ENCODE results near the gene SPATS2. TPM values are rescaled to one million over a fixed set of nuclear protein-coding genes. Genes with fewer than 3 reads are reported as not detected.
"Not testable (repeated sequence)": the region's sequence is repeated elsewhere in the genome, so short reads cannot be mapped to it uniquely, and the experiment has no call there.

SPATS2 gene
- total and polyA plus RNA-seq, 4 donors = 5.5 to 29.8 (median 15.4) TPM

- 70 to 99% methylated on average over 2 of the region's 2 CpGs for WGBS, 2 donors
- H3K4me1 ChIP-seq (ENCODE audit: control insufficient read depth in 1 of 2, insufficient read depth in 2 of 2, low read length in 2 of 2) = no peaks in the 10 kb centered on the region
Observed at GRCh38 chr12:49493900-49494299, 126.6 kb downstream of the SPATS2 start.

GRCh38 chr12:49496417-49497360 is 129.4 kb downstream of the SPATS2 start:
- intact Hi-C loops (cut with DNase I) = no loop called here
- DNase-seq (no peak), ATAC-seq (ENCODE audit: low FRiP score) (no peak)
- Histone ChIP-seq H3K36me3 (ENCODE audit: control insufficient read depth in 1 of 2, insufficient read depth in 2 of 2, low read length in 1 of 2) (peaks cover 0 to 2% of the 10 kb centered on the region in 2 donors), H3K4me3 (ENCODE audit: low read length in 2 of 2) (no peak overlapping the region), H3K9me3 (ENCODE audit: control insufficient read depth, low read length) (no peaks in the 10 kb centered on the region), H3K27ac (ENCODE audit: low read depth in 1 of 2, low read length in 2 of 2) (no peak overlapping the region), H3K27me3 (ENCODE audit: control insufficient read depth in 1 of 2, insufficient read depth in 2 of 2, low read length in 1 of 2) (no peaks in the 10 kb centered on the region), H3K4me1 (ENCODE audit: control insufficient read depth in 1 of 2, insufficient read depth in 2 of 2, low read length in 2 of 2) (no peaks in the 10 kb centered on the region)
- WGBS, 2 donors = 85 to 86% methylated on average over 10 of the region's 10 CpGs

More at GRCh38 chr12:49493900-49494299, 126.6 kb downstream of the SPATS2 start:
- no peak overlapping the region for H3K27ac ChIP-seq (ENCODE audit: low read depth in 1 of 2, low read length in 2 of 2)
- no peak for ATAC-seq (ENCODE audit: low FRiP score)
- H3K9me3 ChIP-seq (ENCODE audit: control insufficient read depth, low read length) = no peaks in the 10 kb centered on the region
- no peaks in the 10 kb centered on the region for H3K27me3 ChIP-seq (ENCODE audit: control insufficient read depth in 1 of 2, insufficient read depth in 2 of 2, low read length in 1 of 2)
- DNase-seq = no peak
- intact Hi-C loops (cut with DNase I) = no loop called here
- H3K36me3 ChIP-seq (ENCODE audit: control insufficient read depth in 1 of 2, insufficient read depth in 2 of 2, low read length in 1 of 2) = peaks cover 0 to 2% of the 10 kb centered on the region in 2 donors
- H3K4me3 ChIP-seq (ENCODE audit: low read length in 2 of 2) = no peak overlapping the region

- intact Hi-C loops (cut with DNase I) = no loop called here
- Histone ChIP-seq H3K4me1 (ENCODE audit: control insufficient read depth in 1 of 2, insufficient read depth in 2 of 2, low read length in 2 of 2) (no peaks in the 10 kb centered on the region), H3K36me3 (ENCODE audit: control insufficient read depth in 1 of 2, insufficient read depth in 2 of 2, low read length in 1 of 2) (no peaks in the 10 kb centered on the region), H3K27ac (ENCODE audit: low read depth in 1 of 2, low read length in 2 of 2) (no peak overlapping the region), H3K27me3 (ENCODE audit: control insufficient read depth in 1 of 2, insufficient read depth in 2 of 2, low read length in 1 of 2) (no peaks in the 10 kb centered on the region), H3K4me3 (ENCODE audit: low read length in 2 of 2) (no peak overlapping the region), H3K9me3 (ENCODE audit: control insufficient read depth, low read length) (no peaks in the 10 kb centered on the region)
- 53% methylated on average over 1 of the region's 1 CpG for WGBS, 2 donors
- no peak for DNase-seq
- ATAC-seq (ENCODE audit: low FRiP score) = no peak
Observed at GRCh38 chr12:49501895-49502294, 134.6 kb downstream of the SPATS2 start.

GRCh38 chr12:49502590-49502989 is 135.3 kb downstream of the SPATS2 start:
- Histone ChIP-seq H3K36me3 (ENCODE audit: control insufficient read depth in 1 of 2, insufficient read depth in 2 of 2, low read length in 1 of 2) (no peaks in the 10 kb centered on the region), H3K27me3 (ENCODE audit: control insufficient read depth in 1 of 2, insufficient read depth in 2 of 2, low read length in 1 of 2) (no peaks in the 10 kb centered on the region), H3K9me3 (ENCODE audit: control insufficient read depth, low read length) (no peaks in the 10 kb centered on the region), H3K27ac (ENCODE audit: low read depth in 1 of 2, low read length in 2 of 2) (no peak overlapping the region), H3K4me1 (ENCODE audit: control insufficient read depth in 1 of 2, insufficient read depth in 2 of 2, low read length in 2 of 2) (no peaks in the 10 kb centered on the region), H3K4me3 (ENCODE audit: low read length in 2 of 2) (no peak overlapping the region)
- ATAC-seq (ENCODE audit: low FRiP score) = no peak
- intact Hi-C loops (cut with DNase I) = no loop called here
- 84 to 92% methylated on average over 1 of the region's 1 CpG for WGBS, 2 donors
- DNase-seq = no peak

GRCh38 chr12:49503674-49504180 is 136.5 kb downstream of the SPATS2 start:
- Histone ChIP-seq H3K9me3 (ENCODE audit: control insufficient read depth, low read length) (no peaks in the 10 kb centered on the region), H3K27me3 (ENCODE audit: control insufficient read depth in 1 of 2, insufficient read depth in 2 of 2, low read length in 1 of 2) (no peaks in the 10 kb centered on the region), H3K4me3 (ENCODE audit: low read length in 2 of 2) (no peak overlapping the region), H3K4me1 (ENCODE audit: control insufficient read depth in 1 of 2, insufficient read depth in 2 of 2, low read length in 2 of 2) (no peaks in the 10 kb centered on the region), H3K27ac (ENCODE audit: low read depth in 1 of 2, low read length in 2 of 2) (no peak overlapping the region), H3K36me3 (ENCODE audit: control insufficient read depth in 1 of 2, insufficient read depth in 2 of 2, low read length in 1 of 2) (no peaks in the 10 kb centered on the region)
- DNase-seq = no peak
- no peak for ATAC-seq (ENCODE audit: low FRiP score)
- intact Hi-C loops (cut with DNase I) = no loop called here
- 56 to 66% methylated on average over 5 of the region's 5 CpGs for WGBS, 2 donors

- Histone ChIP-seq H3K27me3 (ENCODE audit: control insufficient read depth in 1 of 2, insufficient read depth in 2 of 2, low read length in 1 of 2) (no peaks in the 10 kb centered on the region), H3K36me3 (ENCODE audit: control insufficient read depth in 1 of 2, insufficient read depth in 2 of 2, low read length in 1 of 2) (no peaks in the 10 kb centered on the region), H3K27ac (ENCODE audit: low read depth in 1 of 2, low read length in 2 of 2) (no peak overlapping the region), H3K9me3 (ENCODE audit: control insufficient read depth, low read length) (no peaks in the 10 kb centered on the region), H3K4me1 (ENCODE audit: control insufficient read depth in 1 of 2, insufficient read depth in 2 of 2, low read length in 2 of 2) (no peaks in the 10 kb centered on the region), H3K4me3 (ENCODE audit: low read length in 2 of 2) (no peak overlapping the region)
- no peak for DNase-seq
- intact Hi-C loops (cut with DNase I) = no loop called here
- no peak for ATAC-seq (ENCODE audit: low FRiP score)
Observed at GRCh38 chr12:49505672-49506071, 138.4 kb downstream of the SPATS2 start.

- 62 to 73% methylated on average over 4 of the region's 4 CpGs for WGBS, 2 donors
Observed at GRCh38 chr12:49507139-49507538, 139.9 kb downstream of the SPATS2 start.

GRCh38 chr12:49509681-49510080 is 142.4 kb downstream of the SPATS2 start:
- H3K4me1 ChIP-seq (ENCODE audit: control insufficient read depth in 1 of 2, insufficient read depth in 2 of 2, low read length in 2 of 2); H3K36me3 ChIP-seq (ENCODE audit: control insufficient read depth in 1 of 2, insufficient read depth in 2 of 2, low read length in 1 of 2); H3K4me3 ChIP-seq (ENCODE audit: low read length in 2 of 2); H3K27me3 ChIP-seq (ENCODE audit: control insufficient read depth in 1 of 2, insufficient read depth in 2 of 2, low read length in 1 of 2); intact Hi-C loops (cut with DNase I); H3K9me3 ChIP-seq (ENCODE audit: control insufficient read depth, low read length); ATAC-seq (ENCODE audit: low FRiP score); H3K27ac ChIP-seq (ENCODE audit: low read depth in 1 of 2, low read length in 2 of 2); DNase-seq: not testable (repeated sequence)
- WGBS, 2 donors = 91% methylated on average over 8 of the region's 8 CpGs

More at GRCh38 chr12:49507139-49507538, 139.9 kb downstream of the SPATS2 start:
- intact Hi-C loops (cut with DNase I) = no loop called here
- Histone ChIP-seq H3K27me3 (ENCODE audit: control insufficient read depth in 1 of 2, insufficient read depth in 2 of 2, low read length in 1 of 2) (no peaks in the 10 kb centered on the region), H3K4me3 (ENCODE audit: low read length in 2 of 2) (no peak overlapping the region), H3K36me3 (ENCODE audit: control insufficient read depth in 1 of 2, insufficient read depth in 2 of 2, low read length in 1 of 2) (no peaks in the 10 kb centered on the region), H3K9me3 (ENCODE audit: control insufficient read depth, low read length) (no peaks in the 10 kb centered on the region), H3K27ac (ENCODE audit: low read depth in 1 of 2, low read length in 2 of 2) (no peak overlapping the region), H3K4me1 (ENCODE audit: control insufficient read depth in 1 of 2, insufficient read depth in 2 of 2, low read length in 2 of 2) (no peaks in the 10 kb centered on the region)
- ATAC-seq (ENCODE audit: low FRiP score) (no peak), DNase-seq (no peak)

GRCh38 chr12:49511410-49511809 is 144.1 kb downstream of the SPATS2 start:
- intact Hi-C loops (cut with DNase I) = no loop called here

More at GRCh38 chr12:49511410-49511809, 144.1 kb downstream of the SPATS2 start:
- H3K4me1 ChIP-seq (ENCODE audit: control insufficient read depth in 1 of 2, insufficient read depth in 2 of 2, low read length in 2 of 2) = no peaks in the 10 kb centered on the region
- ATAC-seq (ENCODE audit: low FRiP score) (no peak), DNase-seq (no peak)
- H3K9me3 ChIP-seq (ENCODE audit: control insufficient read depth, low read length) = no peaks in the 10 kb centered on the region
- H3K27ac ChIP-seq (ENCODE audit: low read depth in 1 of 2, low read length in 2 of 2) = no peak overlapping the region
- H3K27me3 ChIP-seq (ENCODE audit: control insufficient read depth in 1 of 2, insufficient read depth in 2 of 2, low read length in 1 of 2) = no peaks in the 10 kb centered on the region
- H3K4me3 ChIP-seq (ENCODE audit: low read length in 2 of 2) = no peak overlapping the region
- H3K36me3 ChIP-seq (ENCODE audit: control insufficient read depth in 1 of 2, insufficient read depth in 2 of 2, low read length in 1 of 2) = no peaks in the 10 kb centered on the region

All from aorta (tissue), 5 donors.